ENCODE measurements around the gene RGS4.

The RGS4 gene

DNA sequence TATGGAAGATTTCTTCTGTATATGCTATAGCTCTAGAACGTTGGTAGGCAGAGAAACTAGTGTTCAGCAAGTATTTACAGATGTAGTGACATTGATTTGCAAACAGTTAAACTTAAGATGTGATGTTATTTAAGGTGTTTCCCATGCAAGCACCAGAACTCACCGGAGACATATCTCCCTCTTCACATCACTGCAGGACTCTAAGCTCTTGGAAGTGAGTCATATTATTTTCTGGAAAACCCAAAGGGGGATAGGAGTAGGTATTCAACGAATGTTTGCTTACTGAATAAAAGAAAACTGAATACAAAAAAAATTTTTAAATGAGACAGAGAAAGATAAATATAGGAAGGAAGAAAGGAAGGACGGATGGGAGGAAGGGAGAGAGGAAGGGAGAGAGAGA lies 25.0 kb downstream of the RGS4 start:
- intact Hi-C loops (cut with DNase I): no loop called here
- no peak for DNase-seq

DNA sequence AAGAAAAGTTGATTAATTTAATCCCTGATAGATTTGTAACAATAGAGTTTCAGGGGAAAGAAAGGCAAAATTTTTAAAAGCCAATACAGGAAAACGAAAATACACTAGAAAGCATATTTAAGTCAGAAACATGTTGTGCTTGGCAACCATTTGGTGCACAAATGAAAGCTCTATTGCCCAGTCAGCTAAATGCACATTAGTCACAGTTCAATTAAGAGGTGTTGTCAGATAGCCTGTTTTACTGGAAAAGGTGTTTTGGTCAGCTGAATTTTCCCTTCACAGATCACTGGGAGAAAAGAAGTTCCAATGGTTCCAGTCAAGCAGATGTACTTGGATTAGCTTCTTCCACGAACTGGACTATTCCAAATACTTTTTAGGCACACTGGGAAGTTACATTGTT lies 25.4 kb downstream of the RGS4 start:
- no peak for DNase-seq
- intact Hi-C loops (cut with DNase I): no loop called here

DNA sequence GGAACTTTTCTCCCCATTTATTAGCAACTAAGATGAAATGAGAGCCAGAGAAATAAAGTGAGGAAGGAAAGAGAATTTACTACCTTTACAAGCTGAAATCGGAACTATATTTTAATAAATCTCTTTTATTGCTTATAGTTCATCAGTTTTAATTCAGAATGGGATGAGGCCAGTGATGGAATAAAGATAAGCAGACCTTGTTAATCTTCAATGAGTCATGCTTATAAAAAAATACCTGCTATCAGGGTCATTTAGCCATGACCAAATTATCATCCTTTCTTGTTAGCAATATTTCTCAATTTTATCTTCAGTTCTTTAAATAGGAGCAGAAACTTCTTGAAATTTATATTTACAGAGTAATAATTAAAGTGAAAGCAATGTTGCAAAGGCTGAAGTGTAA lies 26.1 kb downstream of the RGS4 start:
- intact Hi-C loops (cut with DNase I): no loop called here
- no peak for DNase-seq

DNA sequence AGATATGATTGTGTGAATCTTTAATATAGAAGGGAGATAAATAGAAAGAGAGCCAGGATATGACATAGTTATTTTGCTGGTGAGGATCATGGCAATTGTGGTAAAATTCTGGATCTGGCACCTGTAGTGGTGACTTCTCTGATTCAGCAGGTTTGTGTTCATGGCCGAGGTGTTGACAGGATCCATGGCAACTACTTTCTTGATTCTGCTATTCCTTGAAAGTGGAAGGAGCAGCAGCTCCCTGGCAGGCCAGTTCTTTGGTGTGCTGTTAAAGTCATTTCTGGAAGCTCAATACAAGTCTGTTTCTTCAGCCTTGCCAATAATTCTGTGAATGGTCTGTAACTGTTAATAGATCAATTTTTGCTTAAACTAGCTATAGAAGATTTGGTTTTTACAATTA lies 33.4 kb downstream of the RGS4 start:
- no peak for DNase-seq
- intact Hi-C loops (cut with DNase I): no loop called here

DNA sequence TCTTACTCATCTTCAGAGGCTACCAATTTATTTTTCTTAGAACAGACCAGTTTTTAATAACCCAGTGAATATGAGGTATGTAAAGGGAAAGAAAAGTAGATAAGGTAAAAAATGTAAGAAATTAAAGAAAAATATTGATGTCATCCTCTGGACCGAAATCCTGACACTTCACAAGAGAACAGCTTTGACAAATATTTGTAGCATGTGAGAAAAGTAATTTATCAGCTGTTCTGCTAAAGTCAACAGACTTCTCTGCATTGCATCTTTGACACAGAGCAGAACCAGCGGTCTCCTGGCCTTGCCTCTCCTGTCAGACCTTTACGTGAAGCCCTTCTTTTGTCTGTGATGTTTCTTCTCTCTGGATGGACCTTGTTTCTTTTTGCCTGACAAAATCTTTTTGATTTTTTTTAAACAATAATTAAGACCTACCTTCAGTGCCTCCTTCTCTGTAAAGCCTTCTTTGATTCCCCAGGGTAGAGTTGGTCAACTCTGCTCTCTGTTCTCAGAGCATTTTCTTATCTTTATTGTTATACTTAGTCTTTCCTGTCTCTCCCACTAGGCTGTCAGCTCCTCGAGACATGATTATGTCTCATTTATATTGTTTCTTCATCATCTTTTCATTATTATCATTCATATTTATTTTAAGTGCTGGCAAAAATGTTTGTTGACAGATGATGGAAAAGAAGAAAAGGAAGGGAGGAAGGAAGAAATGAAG lies 35.4 kb downstream of the RGS4 start:
- DNase-seq: no peak
- intact Hi-C loops (cut with DNase I): no loop called here

DNA sequence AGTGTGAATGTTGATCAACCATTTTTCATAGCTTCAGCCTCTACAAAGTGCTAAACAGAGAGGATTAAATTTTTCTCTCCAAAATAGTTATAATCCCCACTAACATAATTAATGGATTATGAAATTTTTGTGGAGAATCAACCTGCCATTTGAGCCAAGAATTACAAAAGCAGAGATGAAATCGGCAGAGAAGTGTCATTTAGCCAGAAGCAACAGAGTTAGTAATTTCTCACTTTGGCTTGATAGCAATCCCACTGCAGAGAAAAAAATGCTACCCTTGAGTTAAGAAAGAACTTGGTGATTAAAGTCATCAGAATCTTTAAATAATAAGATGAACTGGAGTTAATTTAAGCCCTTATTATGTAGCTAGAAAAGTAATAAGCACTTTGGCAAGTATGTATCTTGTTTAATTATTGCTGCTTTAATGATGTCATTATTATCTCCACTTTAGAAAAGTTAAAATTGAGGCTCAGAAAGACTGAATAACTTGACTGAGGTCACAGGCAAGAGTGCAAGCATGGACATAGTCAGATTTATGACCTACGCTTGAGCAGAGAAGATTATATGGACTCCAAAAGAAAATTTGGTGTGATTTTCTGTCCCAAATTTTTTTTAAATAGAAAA lies 37.3 kb downstream of the RGS4 start:
- no peak for DNase-seq
- intact Hi-C loops (cut with DNase I): no loop called here

DNA sequence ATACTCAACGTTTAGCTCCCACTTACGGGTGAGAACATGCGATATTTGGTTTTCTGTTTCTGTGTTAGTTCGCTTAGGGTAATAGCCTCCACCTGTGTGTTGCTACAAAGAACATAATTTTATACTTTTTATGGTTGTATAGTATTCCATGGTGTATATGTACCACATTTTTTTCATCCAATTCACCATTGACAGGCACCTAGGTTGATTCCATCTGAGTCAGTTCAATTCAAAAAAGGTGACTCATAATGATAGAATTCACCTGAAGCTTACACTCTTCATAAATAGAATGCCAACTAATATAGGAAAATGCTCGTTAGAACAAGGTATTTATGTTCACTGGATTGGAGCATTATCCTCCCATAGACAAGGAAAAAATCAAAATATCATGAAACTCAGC lies 38.5 kb downstream of the RGS4 start:
- intact Hi-C loops (cut with DNase I): no loop called here
- no peak for DNase-seq

DNA sequence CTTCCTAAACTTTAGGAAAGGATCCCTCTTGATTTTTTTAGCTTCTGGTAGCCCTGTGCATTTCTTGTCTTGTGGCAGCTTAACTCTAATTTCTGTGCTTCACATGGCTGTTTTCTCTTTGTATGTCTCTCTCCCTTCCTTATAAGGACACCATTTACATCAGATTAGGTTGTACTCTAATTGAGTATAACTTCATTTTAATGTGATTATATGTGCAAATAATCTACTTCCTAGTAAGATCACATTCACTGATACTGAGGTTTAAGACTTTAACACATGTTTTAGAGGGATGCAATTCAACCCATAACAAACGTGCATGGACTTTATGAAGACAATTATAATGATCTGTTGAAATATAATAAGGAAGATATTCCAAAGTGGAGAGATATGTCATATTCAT lies 46.7 kb downstream of the RGS4 start:
- intact Hi-C loops (cut with DNase I): no loop called here

DNA sequence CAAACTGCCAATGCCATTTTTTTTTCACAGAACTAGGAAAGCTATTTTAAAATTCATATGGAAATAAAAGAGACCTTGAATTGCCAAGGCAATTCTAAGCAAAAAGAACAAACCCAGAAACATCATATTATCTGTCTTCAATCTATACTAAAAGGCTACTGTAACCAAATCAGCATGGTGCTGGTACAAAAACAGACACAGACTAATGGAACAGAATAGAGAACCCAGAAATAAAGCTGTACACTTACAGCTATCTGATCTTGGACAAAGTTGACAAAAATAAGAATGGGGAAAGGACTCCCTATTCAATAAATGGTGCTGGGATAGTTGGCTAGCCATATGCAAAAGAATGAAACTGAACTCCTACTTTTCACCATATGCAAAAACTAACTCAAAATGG lies 50.5 kb downstream of the RGS4 start:
- intact Hi-C loops (cut with DNase I): no loop called here
- DNase-seq: no peak

More for the DNA sequence above, 46.7 kb downstream of the RGS4 start:
- no peak for DNase-seq

DNA sequence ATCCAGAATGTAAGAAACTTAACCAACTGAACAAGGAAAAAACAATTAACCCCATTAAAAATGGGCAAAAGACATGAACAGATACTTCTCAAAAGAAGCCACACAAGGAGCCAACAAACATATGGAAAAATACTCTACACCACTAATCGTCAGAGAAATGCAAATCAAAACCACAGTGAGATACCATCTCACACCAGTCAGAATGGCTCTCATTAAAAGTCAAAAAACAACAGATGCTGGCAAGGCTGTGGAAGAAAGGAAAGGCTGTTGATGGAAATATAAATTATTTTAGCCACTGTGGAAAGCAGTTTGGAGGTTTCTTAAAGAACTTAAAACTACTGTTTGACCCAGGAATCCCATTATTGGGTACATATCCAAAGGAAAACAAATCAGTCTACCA lies 51.2 kb downstream of the RGS4 start:
- intact Hi-C loops (cut with DNase I): no loop called here
- DNase-seq: no peak

DNA sequence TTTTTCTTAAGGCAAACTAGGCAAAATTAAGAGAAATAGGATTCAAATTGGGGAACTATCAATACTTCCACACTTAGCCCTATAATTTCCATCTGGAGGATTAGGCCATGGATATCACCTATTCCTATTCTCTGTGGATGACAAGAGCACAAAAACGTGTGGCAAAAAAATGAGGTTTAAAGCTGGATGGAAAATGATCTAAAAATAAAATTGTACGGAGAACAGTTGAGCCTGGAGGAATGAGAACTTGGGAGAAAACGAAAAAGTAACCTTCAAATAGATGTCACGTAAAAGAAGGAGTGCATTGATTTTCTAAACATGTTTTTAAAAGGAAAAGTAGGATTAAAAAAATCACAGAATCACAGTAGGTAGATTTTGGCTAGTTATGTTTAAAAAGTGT lies 55.7 kb downstream of the RGS4 start:
- intact Hi-C loops (cut with DNase I): no loop called here
- no peak for DNase-seq
